HG02610 (cell line): Measurements from ENCODE around the gene CYP2A6.
"Not testable (repeated sequence)": the region's sequence is repeated elsewhere in the genome, so short reads cannot be mapped to it uniquely, and the experiment has no call there.

Experiments used
- ATAC-seq: cut with Tn5 transposase; IDR thresholded peaks from one replicate; pipeline ENCODE4 v1.9.1; 2021; ENCODE audit warnings: mild to moderate bottlenecking, moderate library complexity; ENCODE audit not compliant: unreplicated experiment

The CYP2A6 gene

GRCh38 chr19:40846722-40847121 lies 3.5 kb downstream of the CYP2A6 start:
- not testable (repeated sequence) for ATAC-seq

DNA sequence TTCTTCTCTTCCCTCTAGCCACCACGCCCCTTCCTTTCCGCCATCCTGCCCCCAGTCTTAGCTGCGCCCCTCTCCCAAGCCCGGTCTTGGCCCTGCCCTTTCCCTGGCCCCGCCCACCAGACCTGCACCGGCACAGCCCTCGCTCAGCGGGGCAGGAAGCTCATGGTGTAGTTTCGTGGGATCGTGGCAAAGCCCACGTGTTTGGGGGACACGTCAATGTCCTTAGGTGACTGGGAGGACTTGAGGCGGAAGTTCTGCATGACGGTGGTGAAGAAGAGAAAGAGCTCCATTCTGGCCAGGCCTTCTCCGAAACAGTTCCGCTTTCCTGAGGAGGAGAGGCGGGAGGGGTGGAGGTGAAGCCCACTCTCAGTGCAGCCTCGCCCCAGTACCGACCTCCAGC lies 6.6 kb downstream of the CYP2A6 start:
- ATAC-seq, result not testable (repeated sequence)

DNA sequence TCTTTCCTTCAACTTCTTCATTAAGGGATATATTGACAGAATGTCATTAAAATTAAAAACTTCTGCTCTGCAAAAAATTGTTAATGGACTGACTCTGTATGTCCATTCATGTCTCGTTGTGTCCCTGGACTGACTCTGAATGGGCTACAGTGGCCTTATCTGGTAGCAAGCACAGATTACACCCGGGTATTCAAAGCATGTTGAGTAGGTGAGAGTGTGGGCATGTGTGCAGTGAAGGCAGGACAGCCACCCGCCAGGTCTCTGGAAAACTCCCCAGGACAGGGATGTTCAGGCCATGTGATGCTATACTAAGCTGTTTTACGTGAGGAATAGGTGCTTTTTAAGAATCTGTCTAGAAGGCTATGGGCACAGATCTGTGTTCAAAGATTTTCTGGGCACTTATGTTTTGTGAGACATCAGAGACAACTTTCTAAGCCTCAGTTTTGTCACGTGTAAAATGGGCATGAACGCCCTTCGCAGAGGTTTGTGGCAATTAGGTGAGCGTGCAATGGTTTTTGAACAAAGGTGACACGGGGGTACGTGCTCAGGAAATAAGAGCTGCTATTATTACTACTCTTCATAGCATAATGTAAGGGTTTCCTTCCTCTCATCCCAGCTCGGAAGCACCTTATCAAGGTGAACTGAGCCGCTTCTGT lies 7.1 kb downstream of the CYP2A6 start:
- not testable (repeated sequence) for ATAC-seq

GRCh38 chr19:40842012-40842411 lies 8.2 kb downstream of the CYP2A6 start:
- ATAC-seq, result not testable (repeated sequence)

DNA sequence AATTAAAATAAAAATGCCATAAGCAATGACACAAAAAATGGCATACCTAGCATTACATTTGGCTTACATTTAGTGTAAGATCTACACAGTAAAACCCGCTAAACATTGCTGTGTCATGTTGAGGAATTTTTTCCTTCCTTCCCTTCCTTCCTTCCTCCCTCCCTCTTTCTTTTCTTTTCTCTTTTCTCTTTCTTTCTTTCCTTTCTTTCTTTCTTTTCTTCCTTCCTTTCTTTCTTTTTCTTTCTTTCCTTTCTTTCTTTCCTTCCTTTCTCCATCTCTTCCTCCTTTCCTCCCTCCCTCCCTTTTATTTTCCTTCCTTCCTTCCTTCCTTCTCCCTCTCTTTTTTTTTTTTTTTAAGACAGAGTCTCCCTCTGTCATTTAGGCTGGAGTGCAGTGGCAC lies 11.8 kb downstream of the CYP2A6 start:
- not testable (repeated sequence) for ATAC-seq

- ATAC-seq, result no peak
Observed at GRCh38 chr19:40836754-40837429, 13.4 kb downstream of the CYP2A6 start.

- not testable (repeated sequence) for ATAC-seq
Observed at GRCh38 chr19:40833728-40834533, 16.3 kb downstream of the CYP2A6 start.

DNA sequence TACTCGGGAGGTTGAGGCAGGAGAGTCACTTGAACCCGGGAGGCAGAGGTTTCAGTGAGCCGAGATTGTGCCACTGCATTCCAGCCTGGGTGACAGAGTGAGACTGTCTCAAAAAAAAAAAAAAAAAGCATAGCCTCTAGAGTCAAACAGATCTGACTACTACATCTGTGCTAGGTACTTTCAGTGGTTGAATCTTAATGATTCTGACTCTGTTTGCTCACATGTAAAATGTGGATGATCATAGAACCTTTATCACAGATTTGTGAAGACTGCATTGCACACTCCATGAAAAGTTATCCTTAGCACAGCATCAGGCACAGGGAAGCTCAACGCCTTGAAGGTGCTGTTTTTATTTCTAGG lies 17.8 kb downstream of the CYP2A6 start:
- ATAC-seq, result not testable (repeated sequence)

DNA sequence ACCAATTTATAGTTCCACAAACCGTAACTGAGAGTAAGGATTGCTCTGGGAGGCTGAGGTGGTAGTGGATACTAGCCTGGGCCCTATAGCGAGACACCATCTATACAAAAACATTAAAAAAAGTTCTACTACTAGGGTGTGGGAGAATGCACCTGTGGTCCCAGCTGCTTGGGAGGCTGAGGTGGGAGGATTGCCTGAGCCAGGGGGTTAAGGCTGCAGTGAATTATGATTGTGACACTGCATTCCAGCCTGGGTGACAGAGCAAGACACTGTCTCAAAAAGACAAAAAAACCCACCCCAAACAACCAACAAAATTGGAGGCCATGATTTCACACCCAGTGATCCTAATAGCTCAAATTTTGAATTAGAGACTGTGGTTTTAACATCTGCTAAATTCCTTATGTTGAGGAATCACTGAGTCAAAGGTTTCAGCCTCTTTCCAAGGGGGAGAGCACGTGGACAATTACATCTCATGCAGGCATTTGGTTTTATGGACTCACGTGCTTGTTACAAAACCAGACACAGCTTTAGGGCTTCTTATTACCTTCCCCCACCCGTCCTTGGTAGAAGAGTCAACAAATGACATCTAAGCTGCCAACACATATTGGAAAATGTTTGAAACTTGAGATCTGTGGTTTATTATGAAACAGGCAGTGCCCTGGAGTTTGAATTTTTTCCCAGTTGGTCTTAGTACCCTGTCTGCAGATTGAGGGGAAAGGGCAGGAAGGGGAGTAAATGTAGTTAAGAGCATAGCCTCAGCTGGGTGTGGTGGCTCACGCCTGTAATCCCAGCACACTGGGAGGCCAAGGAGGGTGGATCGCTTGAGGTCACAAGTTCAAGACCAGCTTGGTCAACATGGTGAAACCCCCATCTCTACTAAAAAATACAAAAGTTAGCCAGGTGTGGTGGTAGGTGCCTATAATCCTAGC lies 18.5 kb downstream of the CYP2A6 start:
- ATAC-seq, result no peak

GRCh38 chr19:40830741-40831140 lies 19.5 kb downstream of the CYP2A6 start:
- not testable (repeated sequence) for ATAC-seq

DNA sequence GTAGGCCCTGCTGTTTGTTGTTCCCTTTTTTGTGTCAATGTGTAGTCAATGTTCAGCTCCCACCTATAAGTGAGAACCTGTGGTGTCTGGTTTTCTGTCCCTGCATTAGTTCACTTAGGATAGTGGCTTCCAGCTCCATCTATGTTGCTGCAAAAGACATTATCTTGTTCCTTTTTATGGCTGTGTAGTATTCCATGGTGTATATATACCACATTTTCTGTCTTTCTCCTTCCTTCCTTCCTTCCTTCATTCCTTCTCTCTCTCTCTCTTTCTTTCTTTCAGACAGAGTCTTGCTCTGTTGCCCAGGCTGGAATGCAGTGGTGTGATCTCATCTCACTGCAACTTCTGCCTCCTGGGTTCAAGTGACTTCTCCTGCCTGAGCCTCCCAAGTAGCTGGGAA lies 21.0 kb downstream of the CYP2A6 start:
- ATAC-seq, result no peak

DNA sequence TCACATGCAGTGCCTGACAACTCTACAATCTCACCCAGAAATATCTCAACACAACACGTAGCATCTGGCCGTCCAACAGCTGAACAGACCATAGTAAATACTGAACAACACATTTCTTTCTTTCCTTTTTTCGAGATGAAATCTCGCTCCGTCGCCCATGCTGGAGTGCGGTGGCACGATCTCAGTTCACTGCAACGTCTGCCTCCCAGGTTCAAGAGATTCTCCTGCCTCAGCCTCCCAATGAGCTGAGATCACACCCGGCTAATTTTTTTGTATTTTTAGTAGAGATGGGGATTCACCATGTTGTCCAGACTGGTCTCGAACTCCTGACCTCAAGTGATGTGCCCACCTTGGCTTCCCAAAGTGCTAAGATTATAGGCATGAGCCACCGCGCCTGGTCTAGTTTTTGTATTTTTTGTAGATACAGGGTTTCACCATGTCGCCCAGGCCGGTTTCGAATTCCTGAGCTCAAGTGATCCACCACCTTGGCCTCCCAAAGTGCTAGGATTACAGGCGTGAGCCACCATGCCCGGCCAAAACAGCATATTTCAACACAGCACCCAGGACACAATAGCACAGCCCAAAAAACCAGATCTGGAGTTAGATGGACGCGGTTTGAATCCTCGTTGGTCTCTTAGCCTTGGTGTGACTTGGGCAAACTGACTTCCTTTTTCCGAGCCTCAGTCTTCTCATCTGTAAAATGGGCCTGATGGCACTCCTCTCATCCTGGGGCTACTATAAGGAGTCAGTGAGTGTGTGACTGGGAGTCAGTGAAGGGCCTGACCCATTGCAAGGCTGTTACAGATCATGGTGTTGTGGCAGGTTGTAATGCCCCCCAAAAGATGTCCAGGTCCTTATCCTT lies 22.6 kb downstream of the CYP2A6 start:
- ATAC-seq, result no peak

GRCh38 chr19:40826699-40827385 lies 23.4 kb downstream of the CYP2A6 start:
- not testable (repeated sequence) for ATAC-seq

GRCh38 chr19:40826312-40826698 lies 23.9 kb downstream of the CYP2A6 start:
- ATAC-seq, result not testable (repeated sequence)

GRCh38 chr19:40825460-40826095 lies 24.7 kb downstream of the CYP2A6 start:
- ATAC-seq, result not testable (repeated sequence)

GRCh38 chr19:40824916-40825315 lies 25.3 kb downstream of the CYP2A6 start:
- not testable (repeated sequence) for ATAC-seq

- ATAC-seq, result not testable (repeated sequence)
Observed at GRCh38 chr19:40822704-40823553, 27.3 kb downstream of the CYP2A6 start.

GRCh38 chr19:40822161-40822560 lies 28.1 kb downstream of the CYP2A6 start:
- ATAC-seq, result no peak
